Endothelial cell of umbilical vein (primary cell): ENCODE measurements around the gene SEC14L6. TPM values are rescaled to one million over a fixed set of nuclear protein-coding genes. Genes with fewer than 3 reads are reported as not detected.

ENCODE experiments used
- BruUV-seq: library from RNA; stranded (reverse); fragments of 400-500 nt; replicated peaks from 2 replicates; lab custom pipeline; 2021; lab: Mats Ljungman, UMichigan
- CTCF ChIA-PET: fragments of 300-600, 350-600 bp; sonication (Branson Sonifier 250); formaldehyde crosslinking; loops from one replicate; lab custom pipeline; 2021; ENCODE audit warnings: antibody characterized with exemption, inconsistent platforms; lab: Charles Lee
- POLR2A ChIA-PET: fragments of 300-600, 350-600 bp; sonication (Branson Sonifier 250); formaldehyde crosslinking; loops from one replicate; lab custom pipeline; 2021; ENCODE audit warnings: antibody characterized with exemption, inconsistent platforms; lab: Charles Lee
- DNase-seq: peaks from one replicate; pipeline ENCODE4 v3.0.0-alpha.2; 2011; ENCODE audit warnings: low read depth, low spot score
- FAIRE-seq: peaks from 2 replicates; lab custom pipeline; 2011; peaks lifted over from hg19 to GRCh38; lab: Jason Lieb, UNC
- H2AFZ ChIP-seq: 2 replicates; pipeline ENCODE4 v1.6.0; 2012; ENCODE audit warnings: low read depth, low read length, control low read depth, inconsistent platforms
- H3K27ac ChIP-seq: 2 replicates; pipeline ENCODE4 v1.5.1; 2011; ENCODE audit warnings: low read depth, mild to moderate bottlenecking, control low read depth, low read length, moderate library complexity; ENCODE audit not compliant: insufficient read depth
- H3K27me3 ChIP-seq, 2 experiments: 2 replicates each; pipeline versions ENCODE4 v1.6.0 to v1.6.1; 2011; ENCODE audit warnings: low read length in 2 of 2, mixed read lengths in 1 of 2; ENCODE audit not compliant: control insufficient read depth in 2 of 2, insufficient read depth in 2 of 2
- H3K36me3 ChIP-seq, 2 experiments: 2 replicates in 1 of 2; 3 replicates in 1 of 2; pipeline ENCODE4 v1.5.1; 2011; ENCODE audit warnings: low read length in 2 of 2, mild to moderate bottlenecking in 1 of 2, moderate library complexity in 1 of 2; ENCODE audit not compliant: control insufficient read depth in 2 of 2, insufficient read depth in 2 of 2; ENCODE audit errors: extremely low read depth in 1 of 2
- H3K4me1 ChIP-seq: 3 replicates; pipeline ENCODE4 v1.5.1; 2011; ENCODE audit warnings: mild to moderate bottlenecking, low read length; ENCODE audit not compliant: control insufficient read depth, insufficient read depth; ENCODE audit errors: extremely low read depth
- H3K4me2 ChIP-seq: 2 replicates; pipeline ENCODE4 v1.6.1; 2011; ENCODE audit warnings: low read length, control low read depth, mixed read lengths; ENCODE audit not compliant: insufficient read depth
- H3K4me3 ChIP-seq, 3 experiments: fragments of 200-600 bp in 1 of 3; sonication (generic), shearing (Covaris generic) in 1 of 3; replicated peaks in 1 of 3; 2 replicates each; pipeline ENCODE4 v1.5.1; 2011 to 2016; ENCODE audit warnings: control low read depth in 3 of 3, low read length in 3 of 3, mild to moderate bottlenecking in 2 of 3, inconsistent platforms in 1 of 3, low read depth in 1 of 3, moderate library complexity in 1 of 3; ENCODE audit not compliant: insufficient read depth in 1 of 3
- H3K79me2 ChIP-seq: 2 replicates; pipeline ENCODE4 v1.6.0; 2012; ENCODE audit warnings: low read length, inconsistent platforms; ENCODE audit not compliant: control insufficient read depth, insufficient read depth
- H3K9ac ChIP-seq: replicated peaks from 2 replicates; pipeline ENCODE3; 2011; ENCODE audit warnings: low read length, control low read depth; ENCODE audit not compliant: insufficient read depth; ENCODE audit errors: extremely low read depth
- H3K9me1 ChIP-seq: replicated peaks from 3 replicates; pipeline ENCODE4 v1.6.0; 2011; ENCODE audit warnings: mild to moderate bottlenecking, low read length; ENCODE audit not compliant: control insufficient read depth, insufficient read depth; ENCODE audit errors: extremely low read depth
- H3K9me3 ChIP-seq: replicated peaks from 2 replicates; pipeline ENCODE4 v1.5.1; 2012; ENCODE audit warnings: low read length, inconsistent platforms; ENCODE audit not compliant: control insufficient read depth, insufficient read depth
- H4K20me1 ChIP-seq: replicated peaks from 2 replicates; pipeline ENCODE3; 2011; ENCODE audit warnings: mild to moderate bottlenecking, low read length; ENCODE audit not compliant: control insufficient read depth, insufficient read depth; ENCODE audit errors: extremely low read depth
- CTCF ChIP-seq, 2 donors: IDR thresholded peaks; 1 replicate in 1 of 2; 2 replicates in 1 of 2; pipeline ENCODE4 v1.5.1; 2011; ENCODE audit warnings: low read length in 2 of 2, mild to moderate bottlenecking in 2 of 2, moderate library complexity in 2 of 2, control low read depth in 1 of 2, inconsistent platforms in 1 of 2, low read depth in 1 of 2; ENCODE audit not compliant: insufficient read depth in 1 of 2; ENCODE audit errors: extremely low read depth in 1 of 2
- EZH2 ChIP-seq: IDR thresholded peaks from 2 replicates; pipeline ENCODE4 v1.6.1; 2012; ENCODE audit warnings: borderline replicate concordance, low read depth, mild to moderate bottlenecking, moderate library complexity, low read length, inconsistent platforms; ENCODE audit not compliant: severe bottlenecking
- FOS ChIP-seq: IDR thresholded peaks from 2 replicates; pipeline ENCODE4 v1.6.1; 2011; ENCODE audit warnings: mild to moderate bottlenecking, low read length, moderate library complexity, borderline replicate concordance; ENCODE audit not compliant: insufficient read depth
- GATA2 ChIP-seq: IDR thresholded peaks from 2 replicates; pipeline ENCODE4 v1.7.0; 2011; ENCODE audit warnings: low read depth, mild to moderate bottlenecking, moderate library complexity, mixed read lengths, low read length; ENCODE audit not compliant: insufficient read length, insufficient read depth
- MYC ChIP-seq: IDR thresholded peaks from one replicate; pipeline ENCODE4 v1.6.1; 2011; ENCODE audit warnings: mild to moderate bottlenecking, low read depth, low read length
- dilution Hi-C: fragments of 300-500 bp; cut with MboI; formaldehyde crosslinking; loops from one replicate; pipeline ENCODE4 v1.15.0; 2019; ENCODE audit warnings: low sequenced_read_pairs; ENCODE audit not compliant: extremely low pct_ligation_motif_present
- intact Hi-C: fragments of 100-400 bp; cut with micrococcal nuclease; formaldehyde crosslinking; loops from one replicate; pipeline ENCODE4 v1.10.0; 2022
- polyA plus RNA-seq, 4 experiments: library from polyadenylated mRNA; depleted of rRNA in 3 of 4; stranded (reverse) in 3 of 4; unstranded in 1 of 4; fragments of >200 nt; gene quantifications; 2 replicates each; pipeline versions ENCODE4 v1.2.1 to v1.2.3, GENCODE V29; 2011 to 2012; ENCODE audit warnings: missing spikeins in 1 of 4
- total RNA-seq: library from RNA; stranded (reverse); gene quantifications from 2 replicates; pipeline ENCODE4 v1.2.3, GENCODE V29; 2021

The SEC14L6 gene
- total and polyA plus RNA-seq, 2 donors (not counting 3 experiments of a cell fraction or from before 2014, with no cell fraction given) = 0.04 to 0.15 TPM

DNA sequence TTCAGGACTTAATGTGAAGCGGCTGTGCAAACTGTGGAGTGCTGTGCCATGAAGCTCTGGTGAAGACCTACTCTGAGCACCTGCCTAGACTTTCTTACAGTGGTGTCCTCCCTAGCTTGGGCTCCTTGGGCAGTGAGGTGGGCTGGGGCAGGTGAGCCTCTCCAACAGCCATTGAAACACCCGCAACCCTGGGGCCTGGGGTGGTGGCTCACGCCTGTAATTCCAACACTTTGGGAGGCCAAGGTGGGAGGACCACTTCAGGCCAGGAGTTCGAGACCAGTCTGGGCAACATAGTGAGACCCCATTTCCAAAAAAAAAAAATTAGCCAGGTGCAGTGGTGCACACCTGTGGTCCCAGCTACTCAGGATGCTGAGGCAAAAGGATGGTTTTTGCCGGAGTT is 60.4 kb downstream of the SEC14L6 start:
- no peaks in the 10 kb centered on the region for H3K4me1 ChIP-seq
- no peaks in the 10 kb centered on the region for H3K9me1 ChIP-seq
- no peak overlapping the region for H3K4me3 ChIP-seq
- H3K79me2 ChIP-seq = no peaks in the 10 kb centered on the region
- H3K27me3 ChIP-seq = no peaks in the 10 kb centered on the region
- ChIA-PET CTCF (interaction anchor here (0.6 to 4.3 kb wide), 17 partner anchors 15 to 1039 kb away, joined by 3 to 50 read pairs (median 3); partner anchors contain the start of genes SEC14L2, SEC14L3, SEC14L6 and TCN2), POLR2A (no interaction called here)
- no peak overlapping the region for H3K27ac ChIP-seq
- DNase-seq = no peak
- H3K9ac ChIP-seq = no peak overlapping the region
- intact Hi-C loops (no loop called here), dilution Hi-C loops (no loop called here)
- no TSS peak for BruUV-seq
- no peaks in the 10 kb centered on the region for H4K20me1 ChIP-seq
- no peak for TF ChIP-seq GATA2
- H3K36me3 ChIP-seq = no peaks in the 10 kb centered on the region
- no peak overlapping the region for H3K4me2 ChIP-seq
- no peak for FAIRE-seq
- no peak overlapping the region for H2AFZ ChIP-seq
- H3K9me3 ChIP-seq = no peaks in the 10 kb centered on the region

GRCh38 chr22:30485362-30485988 is 61.1 kb downstream of the SEC14L6 start:
- CTCF ChIA-PET = interaction anchor here (0.6 to 4.3 kb wide), 24 partner anchors 8 to 1038 kb away, joined by 3 to 50 read pairs (median 4); partner anchors contain the start of genes RNF215, SEC14L2, SEC14L3 and SEC14L6
- FAIRE-seq (peak; percentile 84), DNase-seq (peak; percentile 59)
- Histone ChIP-seq H3K4me3 (no peak overlapping the region), H2AFZ (peak overlapping the region; percentile 8), H3K79me2 (no peaks in the 10 kb centered on the region), H3K36me3 (no peaks in the 10 kb centered on the region), H3K27me3 (no peaks in the 10 kb centered on the region), H4K20me1 (no peaks in the 10 kb centered on the region), H3K4me1 (no peaks in the 10 kb centered on the region), H3K27ac (no peak overlapping the region), H3K9ac (no peak overlapping the region), H3K4me2 (no peak overlapping the region), H3K9me3 (no peaks in the 10 kb centered on the region), H3K9me1 (no peaks in the 10 kb centered on the region)
- BruUV-seq = no TSS peak
- dilution Hi-C loops (no loop called here), intact Hi-C loops (loop anchor here (1.0 kb wide), 5 partner anchors 40 to 270 kb away; no protein-coding TSS in a partner anchor)
- POLR2A ChIA-PET = no interaction called here
- no peak for TF ChIP-seq EZH2
- no peak for TF ChIP-seq GATA2
- peak; percentile 86 to 93 for TF ChIP-seq CTCF (IDR thresholded peaks at IDR 0.05; ENCODE audit: extremely low read depth in 1 of 2, insufficient read depth in 1 of 2, low read depth in 1 of 2, low read length in 2 of 2)
- TF ChIP-seq MYC = no peak
- no peak for TF ChIP-seq FOS
